GM10266 (cell line): ENCODE results near the gene LRRFIP2.

Source experiments
- DNase-seq: peaks from one replicate; pipeline ENCODE4 v3.0.0; 2012; ENCODE audit errors: extremely low spot score
- CTCF ChIP-seq: IDR thresholded peaks from 2 replicates; pipeline ENCODE4 v1.5.1; 2012; ENCODE audit warnings: mild to moderate bottlenecking, low read depth; ENCODE audit not compliant: control insufficient read depth, insufficient read depth; ENCODE audit errors: missing control alignments

The LRRFIP2 gene

GRCh38 chr3:37099469-37099868 is 74.9 kb downstream of the LRRFIP2 start:
- no peak for DNase-seq

GRCh38 chr3:37098884-37099283 is 75.5 kb downstream of the LRRFIP2 start:
- DNase-seq, result no peak
- TF ChIP-seq CTCF, result no peak

More at GRCh38 chr3:37099469-37099868, 74.9 kb downstream of the LRRFIP2 start:
- TF ChIP-seq CTCF, result no peak

- TF ChIP-seq CTCF, result no peak
- no peak for DNase-seq
Measured at GRCh38 chr3:37097776-37098175, 76.6 kb downstream of the LRRFIP2 start.

GRCh38 chr3:37096975-37097374 is 77.4 kb downstream of the LRRFIP2 start:
- TF ChIP-seq CTCF, result no peak
- DNase-seq, result no peak

- TF ChIP-seq CTCF, result no peak
- DNase-seq, result no peak
Measured at GRCh38 chr3:37096288-37096687, 78.1 kb downstream of the LRRFIP2 start.

GRCh38 chr3:37094636-37095035 is 79.7 kb downstream of the LRRFIP2 start:
- no peak for TF ChIP-seq CTCF
- no peak for DNase-seq

- no peak for DNase-seq
- no peak for TF ChIP-seq CTCF
Measured at GRCh38 chr3:37093481-37093880, 80.9 kb downstream of the LRRFIP2 start.
